IMR-90 (cell line): ENCODE data around the gene OPCML. TPM values are rescaled to one million over a fixed set of nuclear protein-coding genes. Genes with fewer than 3 reads are reported as not detected.

Source experiments
- ATAC-seq: fragments of 200-7000 bp; cut with Tn5 transposase; 2 replicates; pipeline ENCODE4 v1.9.1; 2020; ENCODE audit warnings: low read depth, mild to moderate bottlenecking, moderate library complexity
- BruUV-seq: library from RNA; stranded (reverse); fragments of 400-500 nt; replicated peaks from 2 replicates; lab custom pipeline; 2021; lab: Mats Ljungman, UMichigan
- CTCF ChIA-PET: fragments of 300-600 bp; formaldehyde crosslinking; extraction: SDS; loops from one replicate; lab custom pipeline; 2021; ENCODE audit warnings: antibody characterized with exemption; lab: Yijun Ruan, JAX
- POLR2A ChIA-PET: fragments of 300-600 bp; sonication (Branson Sonifier 250); formaldehyde crosslinking; loops from one replicate; lab custom pipeline; 2022; ENCODE audit warnings: antibody characterized with exemption; ENCODE audit not compliant: unreplicated experiment; lab: Charles Lee
- DNase-seq: peaks from one replicate; pipeline ENCODE4 v3.0.0; 2013
- H2AFZ ChIP-seq: replicated peaks from 2 replicates; pipeline ENCODE3; 2013; ENCODE audit warnings: low read length, mild to moderate bottlenecking; ENCODE audit not compliant: poor library complexity
- H2AK5ac ChIP-seq: 2 replicates; pipeline ENCODE4 v1.6.1; 2013; ENCODE audit warnings: low read depth, low read length, inconsistent platforms
- H2AK9ac ChIP-seq: replicated peaks from 2 replicates; pipeline ENCODE3; 2013; ENCODE audit warnings: mild to moderate bottlenecking, low read depth, low read length, moderate library complexity; ENCODE audit not compliant: poor library complexity
- H2BK120ac ChIP-seq: 2 replicates; pipeline ENCODE4 v1.6.1; 2013; ENCODE audit warnings: low read depth, low read length, inconsistent platforms
- H2BK15ac ChIP-seq: 3 replicates; pipeline ENCODE4 v1.6.1; 2013; ENCODE audit warnings: low read depth, low read length, inconsistent platforms
- H2BK20ac ChIP-seq: 2 replicates; pipeline ENCODE4 v1.6.1; 2013; ENCODE audit warnings: low read depth, mild to moderate bottlenecking, inconsistent platforms, low read length, moderate library complexity
- H2BK5ac ChIP-seq: 2 replicates; pipeline ENCODE4 v1.6.1; 2013; ENCODE audit warnings: mild to moderate bottlenecking, low read depth, low read length, inconsistent platforms; ENCODE audit not compliant: poor library complexity, severe bottlenecking
- H3K14ac ChIP-seq: replicated peaks from 2 replicates; pipeline ENCODE4 v1.6.1; 2013; ENCODE audit warnings: low read depth, low read length, inconsistent platforms
- H3K18ac ChIP-seq: 2 replicates; pipeline ENCODE4 v1.6.1; 2013; ENCODE audit warnings: low read depth, low read length, control low read depth
- H3K23ac ChIP-seq: 2 replicates; pipeline ENCODE4 v1.6.1; 2013; ENCODE audit warnings: low read depth, low read length, inconsistent platforms
- H3K27ac ChIP-seq: 2 replicates; pipeline ENCODE4 v1.5.1; 2013; ENCODE audit warnings: mild to moderate bottlenecking, control low read depth, low read length; ENCODE audit not compliant: insufficient read depth
- H3K27me3 ChIP-seq: 2 replicates; pipeline ENCODE4 v1.6.1; 2013; ENCODE audit warnings: low read length; ENCODE audit not compliant: control insufficient read depth, insufficient read depth
- H3K36me3 ChIP-seq: 2 replicates; pipeline ENCODE4 v1.6.1; 2013; ENCODE audit warnings: low read length, mixed read lengths; ENCODE audit not compliant: control insufficient read depth, insufficient read depth
- H3K4ac ChIP-seq: 2 replicates; pipeline ENCODE4 v1.6.1; 2013; ENCODE audit warnings: low read depth, low read length, inconsistent platforms
- H3K4me1 ChIP-seq: 2 replicates; pipeline ENCODE4 v1.6.1; 2013; ENCODE audit warnings: low read length, mixed read lengths; ENCODE audit not compliant: control insufficient read depth, insufficient read depth
- H3K4me2 ChIP-seq: 2 replicates; pipeline ENCODE4 v1.6.1; 2013; ENCODE audit warnings: low read depth, mild to moderate bottlenecking, control low read depth, low read length, moderate library complexity
- H3K4me3 ChIP-seq: 2 replicates; pipeline ENCODE4 v1.5.1; 2013; ENCODE audit warnings: low read depth, mild to moderate bottlenecking, control low read depth, low read length, moderate library complexity; ENCODE audit not compliant: insufficient read depth
- H3K56ac ChIP-seq: 2 replicates; pipeline ENCODE4 v1.6.1; 2013; ENCODE audit warnings: low read length, inconsistent platforms; ENCODE audit not compliant: insufficient read depth; ENCODE audit errors: extremely low read depth
- H3K79me1 ChIP-seq, 2 experiments: 2 replicates each; pipeline ENCODE4 v1.6.1; 2013; ENCODE audit warnings: low read length in 2 of 2, inconsistent platforms in 1 of 2, low read depth in 1 of 2
- H3K9ac ChIP-seq: 2 replicates; pipeline ENCODE4 v1.6.1; 2013; ENCODE audit warnings: low read depth, low read length, control low read depth
- H3K9me1 ChIP-seq: 2 replicates; pipeline ENCODE4 v1.6.1; 2013; ENCODE audit warnings: low read length, inconsistent platforms; ENCODE audit not compliant: insufficient read depth
- H3K9me3 ChIP-seq: 2 replicates; pipeline ENCODE4 v1.6.1; 2013; ENCODE audit warnings: low read length; ENCODE audit not compliant: control insufficient read depth, insufficient read depth
- H4K20me1 ChIP-seq: 2 replicates; pipeline ENCODE4 v1.6.1; 2013; ENCODE audit warnings: low read length, inconsistent platforms; ENCODE audit not compliant: insufficient read depth
- H4K5ac ChIP-seq: 2 replicates; pipeline ENCODE4 v1.6.1; 2013; ENCODE audit warnings: mild to moderate bottlenecking, low read depth, low read length, control low read depth
- H4K8ac ChIP-seq, 2 experiments: 2 replicates each; pipeline ENCODE4 v1.6.1; 2013; ENCODE audit warnings: low read depth in 2 of 2, low read length in 2 of 2, control low read depth in 1 of 2, inconsistent platforms in 1 of 2
- H4K91ac ChIP-seq: 2 replicates; pipeline ENCODE4 v1.6.1; 2013; ENCODE audit warnings: low read depth, low read length, inconsistent platforms; ENCODE audit not compliant: insufficient read depth
- BHLHE40 ChIP-seq: fragments of 150-350 bp; IDR thresholded peaks from 2 replicates; pipeline ENCODE4 v1.6.1; 2016; ENCODE audit warnings: mild to moderate bottlenecking, low read depth, low read length
- CEBPB ChIP-seq: IDR thresholded peaks from 2 replicates; pipeline ENCODE4 v1.6.1; 2012; ENCODE audit warnings: low read depth, low read length, improper control_type of control experiment
- CHD1 ChIP-seq: IDR thresholded peaks from 2 replicates; pipeline ENCODE4 v1.6.1; 2012; ENCODE audit warnings: low read depth, low read length, improper control_type of control experiment
- FOS ChIP-seq: fragments of 150-350 bp; IDR thresholded peaks from 2 replicates; pipeline ENCODE4 v1.6.1; 2016; ENCODE audit warnings: low read depth, low read length
- MAFK ChIP-seq: IDR thresholded peaks from 2 replicates; pipeline ENCODE4 v1.6.1; 2012; ENCODE audit warnings: low read depth, low read length, improper control_type of control experiment
- MAZ ChIP-seq: IDR thresholded peaks from 2 replicates; pipeline ENCODE4 v1.6.1; 2012; ENCODE audit warnings: low read depth, mild to moderate bottlenecking, low read length, improper control_type of control experiment, moderate library complexity, borderline replicate concordance
- MXI1 ChIP-seq: IDR thresholded peaks from 2 replicates; pipeline ENCODE4 v1.6.1; 2012; ENCODE audit warnings: low read depth, mild to moderate bottlenecking, low read length, moderate library complexity, borderline replicate concordance
- NFE2L2 ChIP-seq: fragments of 150-350 bp; IDR thresholded peaks from 2 replicates; pipeline ENCODE4 v1.6.1; 2016; ENCODE audit warnings: low read depth, mild to moderate bottlenecking, low read length
- POLR2A ChIP-seq: IDR thresholded peaks from 2 replicates; pipeline ENCODE4 v1.6.1; 2012; ENCODE audit warnings: mild to moderate bottlenecking, low read depth, low read length
- RAD21 ChIP-seq: IDR thresholded peaks from 2 replicates; pipeline ENCODE4 v1.6.1; 2012; ENCODE audit warnings: low read length, improper control_type of control experiment
- RCOR1 ChIP-seq: IDR thresholded peaks from 2 replicates; pipeline ENCODE4 v1.6.1; 2012; ENCODE audit warnings: mild to moderate bottlenecking, low read length, improper control_type of control experiment; ENCODE audit not compliant: insufficient replicate concordance
- RFX5 ChIP-seq: IDR thresholded peaks from 2 replicates; pipeline ENCODE4 v1.8.0; 2012; ENCODE audit warnings: low read depth, mild to moderate bottlenecking, low read length, moderate library complexity
- SMC3 ChIP-seq: fragments of 150-350 bp; IDR thresholded peaks from 2 replicates; pipeline ENCODE4 v1.6.1; 2016; ENCODE audit warnings: low read depth, mild to moderate bottlenecking, antibody characterized with exemption, low read length, moderate library complexity
- WGBS, 2 experiments: methylation state at CpG; one replicate each; pipeline versions ENCODE4 v1.1.5 to v1.1.7; 2013; ENCODE audit warnings: missing lambda C conversion rate in 2 of 2; ENCODE audit not compliant: insufficient read length in 1 of 2; ENCODE audit errors: extremely low coverage in 2 of 2; 5-methylcytosine and 5-hydroxymethylcytosine counted together
- dilution Hi-C: fragments of 300-500 bp; cut with HindIII; formaldehyde crosslinking; loops from one replicate; pipeline ENCODE4 v1.14.3; 2018; ENCODE audit warnings: low sequenced_read_pairs; ENCODE audit not compliant: unreplicated experiment
- in situ Hi-C: fragments of 300-500 bp; cut with MboI; formaldehyde crosslinking; loops from 3 replicates; pipeline ENCODE4 v1.14.3; 2019; ENCODE audit warnings: low sequenced_read_pairs, inconsistent platforms, mixed read lengths
- intact Hi-C: fragments of 100-400 bp; cut with micrococcal nuclease; formaldehyde crosslinking; loops from 2 replicates; pipeline ENCODE4 v1.10.0; 2022
- polyA plus RNA-seq, 3 experiments: library from polyadenylated mRNA; depleted of rRNA; stranded (reverse); fragments of >200 nt; gene quantifications; 2 replicates each; pipeline ENCODE4 v1.2.3, GENCODE V29; 2012; ENCODE audit warnings: low replicate concordance in 1 of 3
- total RNA-seq: library from RNA; depleted of rRNA; stranded (reverse); fragments of >200 nt; gene quantifications from 2 replicates; pipeline ENCODE4 v1.2.3, GENCODE V29; 2012
- TF ChIP-seq, protein P1 (sequence below): conservative IDR thresholded peaks from 2 replicates; pipeline ENCODE4 v1.5.1; 2012; ENCODE audit warnings: mild to moderate bottlenecking, low read depth, low read length, improper control_type of control experiment
- TF ChIP-seq, protein P2 (sequence below): fragments of 150-350 bp; IDR thresholded peaks from 2 replicates; pipeline ENCODE4 v1.6.1; 2016; ENCODE audit warnings: low read depth, mild to moderate bottlenecking, low read length, moderate library complexity, borderline replicate concordance
- TF ChIP-seq, protein P3 (sequence below): fragments of 150-350 bp; IDR thresholded peaks from 2 replicates; pipeline ENCODE4 v1.6.1; 2017; ENCODE audit warnings: mild to moderate bottlenecking, antibody characterized with exemption, low read length, low read depth

The OPCML gene
- total and polyA plus RNA-seq, 2 of the 4 experiments (the other 2 are of a cell fraction), result under 0.01 to 2.6 TPM

DNA sequence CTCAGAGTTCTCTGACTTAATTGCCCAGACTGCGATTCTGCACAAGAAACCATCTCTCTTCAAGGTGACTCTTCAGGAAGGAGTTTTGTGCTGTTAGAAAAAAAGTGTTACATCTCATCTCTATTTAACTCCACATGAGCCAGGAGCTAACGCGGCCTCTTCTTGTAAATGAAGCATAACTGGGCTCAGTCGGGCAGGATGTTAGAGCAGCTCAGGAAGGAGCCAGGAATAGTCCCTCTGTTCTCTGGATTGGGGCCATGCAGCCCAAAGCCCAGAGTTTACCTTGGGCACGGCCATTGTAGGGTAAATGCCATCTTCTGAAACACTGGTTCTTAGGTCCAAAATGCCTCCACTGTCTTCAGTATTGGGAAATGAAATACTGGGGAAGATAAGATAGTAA, 760.6 kb downstream of the OPCML start:
- ATAC-seq (no peak), DNase-seq (no peak)
- CTCF ChIA-PET, result no interaction called here
- Histone ChIP-seq H2AK5ac (no peak overlapping the region), H3K14ac (no peak overlapping the region), H2BK20ac (no peak overlapping the region), H3K23ac (no peak overlapping the region), H3K4me2 (no peak overlapping the region), H2BK5ac (no peak overlapping the region), H3K4me1 (no peaks in the 10 kb centered on the region), H3K4me3 (no peak overlapping the region), H4K8ac (no peak overlapping the region), H2BK15ac (no peak overlapping the region), H3K27ac (no peak overlapping the region), H3K4ac (no peak overlapping the region), H4K5ac (no peak overlapping the region), H3K18ac (no peak overlapping the region), H2BK120ac (no peak overlapping the region), H3K36me3 (no peaks in the 10 kb centered on the region), H2AK9ac (no peak overlapping the region), H3K9ac (no peak overlapping the region), H3K27me3 (peaks cover 2% of the 10 kb centered on the region; the same call in 1 of the 2 replicates), H4K91ac (no peak overlapping the region), H2AFZ (no peak overlapping the region), H4K20me1 (no peaks in the 10 kb centered on the region), H3K9me3 (no peaks in the 10 kb centered on the region), H3K9me1 (no peaks in the 10 kb centered on the region), H3K79me1 (no peaks in the 10 kb centered on the region), H3K56ac (no peak overlapping the region)
- dilution Hi-C loops, result no loop called here
- in situ Hi-C loops, result no loop called here
- TF ChIP-seq MXI1, result no peak
- TF ChIP-seq RCOR1, result no peak
- TF ChIP-seq MAZ, result no peak
- no peak for TF ChIP-seq NFE2L2
- TF ChIP-seq, protein P1, sequence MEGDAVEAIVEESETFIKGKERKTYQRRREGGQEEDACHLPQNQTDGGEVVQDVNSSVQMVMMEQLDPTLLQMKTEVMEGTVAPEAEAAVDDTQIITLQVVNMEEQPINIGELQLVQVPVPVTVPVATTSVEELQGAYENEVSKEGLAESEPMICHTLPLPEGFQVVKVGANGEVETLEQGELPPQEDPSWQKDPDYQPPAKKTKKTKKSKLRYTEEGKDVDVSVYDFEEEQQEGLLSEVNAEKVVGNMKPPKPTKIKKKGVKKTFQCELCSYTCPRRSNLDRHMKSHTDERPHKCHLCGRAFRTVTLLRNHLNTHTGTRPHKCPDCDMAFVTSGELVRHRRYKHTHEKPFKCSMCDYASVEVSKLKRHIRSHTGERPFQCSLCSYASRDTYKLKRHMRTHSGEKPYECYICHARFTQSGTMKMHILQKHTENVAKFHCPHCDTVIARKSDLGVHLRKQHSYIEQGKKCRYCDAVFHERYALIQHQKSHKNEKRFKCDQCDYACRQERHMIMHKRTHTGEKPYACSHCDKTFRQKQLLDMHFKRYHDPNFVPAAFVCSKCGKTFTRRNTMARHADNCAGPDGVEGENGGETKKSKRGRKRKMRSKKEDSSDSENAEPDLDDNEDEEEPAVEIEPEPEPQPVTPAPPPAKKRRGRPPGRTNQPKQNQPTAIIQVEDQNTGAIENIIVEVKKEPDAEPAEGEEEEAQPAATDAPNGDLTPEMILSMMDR, result no peak
- no peak for TF ChIP-seq RAD21
- TF ChIP-seq SMC3, result no peak
- TF ChIP-seq, protein P2, sequence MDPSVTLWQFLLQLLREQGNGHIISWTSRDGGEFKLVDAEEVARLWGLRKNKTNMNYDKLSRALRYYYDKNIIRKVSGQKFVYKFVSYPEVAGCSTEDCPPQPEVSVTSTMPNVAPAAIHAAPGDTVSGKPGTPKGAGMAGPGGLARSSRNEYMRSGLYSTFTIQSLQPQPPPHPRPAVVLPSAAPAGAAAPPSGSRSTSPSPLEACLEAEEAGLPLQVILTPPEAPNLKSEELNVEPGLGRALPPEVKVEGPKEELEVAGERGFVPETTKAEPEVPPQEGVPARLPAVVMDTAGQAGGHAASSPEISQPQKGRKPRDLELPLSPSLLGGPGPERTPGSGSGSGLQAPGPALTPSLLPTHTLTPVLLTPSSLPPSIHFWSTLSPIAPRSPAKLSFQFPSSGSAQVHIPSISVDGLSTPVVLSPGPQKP, result no peak
- TF ChIP-seq FOS, result no peak
- TF ChIP-seq CEBPB, result no peak
- TF ChIP-seq POLR2A, result no peak
- no peak for TF ChIP-seq BHLHE40
- TF ChIP-seq CHD1, result no peak
- TF ChIP-seq, protein P3, sequence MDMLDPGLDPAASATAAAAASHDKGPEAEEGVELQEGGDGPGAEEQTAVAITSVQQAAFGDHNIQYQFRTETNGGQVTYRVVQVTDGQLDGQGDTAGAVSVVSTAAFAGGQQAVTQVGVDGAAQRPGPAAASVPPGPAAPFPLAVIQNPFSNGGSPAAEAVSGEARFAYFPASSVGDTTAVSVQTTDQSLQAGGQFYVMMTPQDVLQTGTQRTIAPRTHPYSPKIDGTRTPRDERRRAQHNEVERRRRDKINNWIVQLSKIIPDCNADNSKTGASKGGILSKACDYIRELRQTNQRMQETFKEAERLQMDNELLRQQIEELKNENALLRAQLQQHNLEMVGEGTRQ, result no peak
- TF ChIP-seq MAFK, result no peak
- no peak for TF ChIP-seq RFX5
- intact Hi-C loops, result no loop called here
- no TSS peak for BruUV-seq
- no CpG with 5 or more reads among the region's 5 CpGs for WGBS, 2 experiments
- POLR2A ChIA-PET, result no interaction called here
